GM12865 (cell line): ENCODE data around the gene MRTFB.

Experiments used
- DNase-seq: peaks from one replicate; pipeline ENCODE4 v3.0.0; 2010; ENCODE audit warnings: low read depth
- H3K4me3 ChIP-seq: 2 replicates; pipeline ENCODE4 v1.5.1; 2011; ENCODE audit warnings: mild to moderate bottlenecking, low read depth, low read length, control low read depth
- CTCF ChIP-seq: IDR thresholded peaks from 2 replicates; pipeline ENCODE4 v1.5.1; 2011; ENCODE audit warnings: low read length, control low read depth, low read depth, inconsistent platforms; ENCODE audit not compliant: insufficient read depth; ENCODE audit errors: missing control alignments

The MRTFB gene

GRCh38 chr16:14240219-14240843 lies 169.2 kb downstream of the MRTFB start:
- no peak for TF ChIP-seq CTCF
- DNase-seq: no peak
- H3K4me3 ChIP-seq: no peak overlapping the region

GRCh38 chr16:14240964-14241363 lies 169.8 kb downstream of the MRTFB start:
- no peak for DNase-seq
- no peak for TF ChIP-seq CTCF
- no peak overlapping the region for H3K4me3 ChIP-seq

GRCh38 chr16:14241631-14242030 lies 170.5 kb downstream of the MRTFB start:
- TF ChIP-seq CTCF: no peak
- DNase-seq: no peak
- no peak overlapping the region for H3K4me3 ChIP-seq

- no peak for TF ChIP-seq CTCF
- no peak for DNase-seq
- no peak overlapping the region for H3K4me3 ChIP-seq
These were observed 171.7 kb downstream of the MRTFB start for GRCh38 chr16:14242769-14243168.

GRCh38 chr16:14244196-14245010 lies 173.3 kb downstream of the MRTFB start:
- no peak for TF ChIP-seq CTCF
- H3K4me3 ChIP-seq: no peak overlapping the region
- no peak for DNase-seq

- no peak overlapping the region for H3K4me3 ChIP-seq
- no peak for DNase-seq
- no peak for TF ChIP-seq CTCF
These were observed 177.7 kb downstream of the MRTFB start for GRCh38 chr16:14248791-14249190.
